Measurements from ENCODE around the gene PTK6.

PTK6 gene

DNA sequence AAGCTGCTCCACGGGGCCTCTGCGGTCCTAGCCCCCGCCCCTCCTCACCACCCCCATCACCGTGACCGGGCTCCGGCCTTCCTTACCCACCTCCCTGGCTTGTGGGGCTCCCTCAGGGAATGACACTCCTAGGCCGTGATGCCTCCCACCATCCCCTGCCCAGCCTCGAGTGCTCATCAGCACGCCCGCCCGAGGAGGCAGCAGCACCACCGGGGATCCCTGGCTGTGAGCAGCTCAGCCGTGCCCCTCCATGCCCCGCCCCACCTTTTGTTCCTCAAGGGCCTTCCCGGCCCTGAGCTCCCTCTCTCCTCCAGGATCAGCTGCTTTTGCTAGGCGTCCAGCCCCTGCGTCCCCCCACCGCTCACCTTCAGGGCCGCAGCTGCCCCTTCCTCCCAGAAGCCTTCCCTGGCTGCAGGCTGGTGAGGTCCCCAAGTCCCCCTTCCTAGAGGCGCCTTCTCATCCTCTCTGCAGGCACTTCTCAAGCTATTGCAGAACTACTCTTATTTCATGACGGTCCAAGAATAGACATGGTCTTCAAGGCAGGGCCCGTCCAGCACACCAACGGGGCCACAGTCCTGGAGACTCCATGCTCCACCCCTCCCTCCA, 19.8 kb upstream of the PTK6 start:
- DNase-seq = no peak

DNA sequence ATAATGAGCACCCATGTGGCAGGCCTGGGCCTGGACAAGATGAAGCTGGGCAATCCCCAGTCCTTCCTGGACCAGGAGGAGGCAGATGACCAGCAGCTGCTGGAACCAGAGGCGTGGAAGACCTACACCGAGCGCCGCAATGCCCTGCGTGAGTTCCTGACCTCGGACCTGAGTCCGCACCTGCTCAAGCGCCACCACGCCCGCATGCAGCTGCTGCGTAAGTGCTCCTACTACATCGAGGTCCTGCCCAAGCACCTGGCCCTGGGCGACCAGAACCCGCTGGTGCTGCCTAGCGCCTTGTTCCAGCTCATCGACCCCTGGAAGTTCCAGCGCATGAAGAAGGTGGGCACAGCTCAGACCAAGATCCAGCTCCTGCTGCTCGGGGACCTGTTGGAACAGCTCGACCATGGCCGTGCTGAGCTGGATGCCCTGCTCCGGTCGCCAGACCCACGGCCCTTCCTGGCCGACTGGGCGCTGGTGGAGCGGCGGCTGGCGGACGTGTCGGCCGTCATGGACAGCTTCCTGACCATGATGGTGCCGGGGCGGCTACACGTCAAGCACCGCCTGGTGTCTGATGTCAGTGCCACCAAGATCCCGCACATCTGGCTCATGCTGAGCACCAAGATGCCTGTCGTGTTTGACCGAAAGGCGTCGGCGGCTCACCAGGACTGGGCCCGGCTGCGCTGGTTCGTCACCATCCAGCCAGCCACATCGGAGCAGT, 18.6 kb upstream of the PTK6 start:
- no peak for DNase-seq

GRCh38 chr20:63554361-63555278, 17.4 kb upstream of the PTK6 start:
- peak; percentile 19 for DNase-seq

DNA sequence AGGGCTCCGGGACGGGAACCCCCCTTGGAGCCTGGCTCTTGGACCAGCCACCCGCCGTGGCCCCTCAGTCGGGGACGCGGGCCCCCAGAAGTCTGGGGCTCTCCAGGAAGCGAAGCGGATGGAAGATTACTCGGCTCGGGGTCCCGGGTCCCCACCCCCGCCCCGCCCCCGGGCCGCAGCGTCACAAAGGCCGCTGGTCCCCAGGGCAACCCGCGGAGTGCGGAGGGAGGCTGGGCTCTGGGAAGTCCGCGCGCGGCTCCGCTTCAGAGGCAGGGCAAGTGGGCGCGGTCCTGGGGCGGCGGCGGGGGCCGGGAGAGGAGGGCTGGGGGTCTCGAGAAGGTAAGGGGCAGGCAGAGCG, 16.7 kb upstream of the PTK6 start, which contains the start of gene FNDC11:
Gene FNDC11 (plus strand): TSS at position 227 of the 358 bp plus-strand sequence. CDS start 1,505 bp downstream, outside the sequence.
- peak; percentile 66 for DNase-seq

GRCh38 chr20:63553251-63553932, 16.2 kb upstream of the PTK6 start:
- DNase-seq = peak; percentile 92

DNA sequence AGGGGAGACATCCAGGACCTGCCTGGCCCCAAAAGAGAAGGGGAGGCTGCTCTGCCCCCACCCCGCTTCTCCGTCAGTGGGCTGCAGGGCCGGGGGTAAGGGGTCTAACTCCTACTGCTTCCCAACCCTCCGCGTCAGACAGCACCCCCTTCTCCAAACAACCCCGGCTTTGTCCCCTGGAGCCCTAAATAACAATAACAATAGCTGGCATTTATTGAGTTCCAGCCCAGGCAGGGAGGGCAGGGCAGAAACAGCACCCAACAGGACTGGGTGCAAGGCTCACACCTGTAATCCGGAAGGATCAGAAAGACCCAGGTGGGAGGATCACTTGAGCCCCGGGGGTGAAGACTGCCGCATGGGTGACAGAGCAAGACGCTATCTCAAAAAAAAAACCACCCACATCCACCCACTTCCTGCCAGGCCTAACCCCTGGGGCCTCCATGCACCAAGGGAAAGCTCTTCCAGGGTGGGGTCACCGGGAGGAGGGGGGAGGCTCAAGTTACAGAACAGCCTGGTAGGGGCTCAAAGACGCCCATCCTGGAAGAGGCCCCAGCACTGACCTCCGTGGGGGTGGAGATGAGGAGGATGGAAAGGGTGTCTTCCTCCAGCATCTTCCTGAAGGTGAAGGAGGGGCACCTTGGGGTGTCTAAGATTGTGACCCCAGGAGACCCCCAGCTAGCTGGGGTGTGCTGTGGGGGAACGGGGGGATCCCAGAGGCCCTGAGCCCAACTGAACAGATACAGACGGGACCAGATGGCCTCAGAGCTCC, 15.5 kb upstream of the PTK6 start:
- peak; percentile 71 for DNase-seq

- no peak for DNase-seq
These were observed 13.9 kb upstream of the PTK6 start for GRCh38 chr20:63551068-63551467.

DNA sequence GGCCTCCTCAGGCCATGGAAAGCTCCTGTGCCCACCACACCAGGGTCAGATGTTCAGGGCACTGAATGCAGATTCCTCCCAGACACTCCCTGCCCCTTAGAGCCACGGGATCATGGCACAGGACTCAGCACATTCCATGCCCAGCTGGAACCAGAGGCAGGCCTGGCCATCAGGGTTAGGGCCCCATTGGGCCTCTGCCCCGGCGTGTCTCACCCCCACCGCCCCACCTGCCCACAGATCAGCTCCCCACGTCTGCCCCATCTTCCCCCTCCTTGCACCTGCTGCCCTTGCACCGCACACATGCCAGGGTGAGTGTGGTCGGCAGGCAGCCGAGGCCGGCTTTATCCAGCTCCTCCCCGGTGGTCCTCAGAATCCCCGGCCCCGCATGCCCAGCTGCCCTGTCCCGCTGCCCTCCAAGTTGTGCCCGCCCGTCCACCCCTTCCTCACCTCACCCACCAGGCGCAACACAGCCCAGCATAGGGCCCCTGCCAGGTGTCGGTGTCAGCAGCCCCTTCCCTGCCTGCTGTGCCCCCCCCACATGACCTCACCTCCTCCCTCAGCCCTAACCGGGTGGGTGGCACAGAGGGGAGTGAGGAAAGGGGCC, 12.6 kb upstream of the PTK6 start:
- no peak for DNase-seq

DNA sequence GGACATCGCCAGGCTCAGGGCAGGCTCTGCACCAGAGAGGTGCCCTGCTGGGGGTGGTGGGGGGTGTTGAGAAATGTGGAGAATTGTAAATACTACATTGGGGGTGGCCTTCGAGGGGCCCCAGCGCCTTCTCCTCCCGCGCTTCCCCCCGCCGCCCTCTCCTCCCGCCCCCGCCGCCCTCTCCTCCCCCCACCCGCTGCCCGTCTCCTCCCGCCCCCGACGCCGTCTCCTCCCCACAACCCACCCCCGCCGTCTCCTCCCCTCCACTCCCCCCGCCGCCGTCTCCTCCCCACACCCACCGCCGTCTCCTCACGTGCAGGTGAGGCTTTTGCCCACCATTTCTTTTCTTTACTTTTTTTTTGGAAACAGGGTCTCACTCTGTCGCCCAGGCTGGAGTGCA, 11.8 kb upstream of the PTK6 start:
- no peak for DNase-seq

DNA sequence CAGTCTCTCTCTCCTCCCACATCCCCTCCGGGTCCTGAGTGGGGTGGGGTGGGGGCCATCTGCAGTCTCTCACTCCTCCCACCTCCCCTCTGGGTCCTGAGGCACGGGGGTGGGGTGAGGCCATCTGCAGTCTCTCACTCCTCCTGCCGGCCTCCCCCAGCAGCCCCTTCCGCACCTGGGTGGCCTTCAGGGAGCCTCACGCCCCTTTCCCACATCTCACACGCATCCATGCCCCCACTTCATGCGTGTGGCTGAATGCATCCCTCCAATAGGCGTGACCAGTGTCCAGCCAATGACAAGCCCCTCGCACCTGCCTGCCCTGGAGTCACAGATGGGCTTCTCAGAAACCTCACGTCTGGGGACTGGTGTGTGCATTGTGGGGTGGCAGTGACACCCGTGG, 11.4 kb upstream of the PTK6 start:
- DNase-seq = no peak

DNA sequence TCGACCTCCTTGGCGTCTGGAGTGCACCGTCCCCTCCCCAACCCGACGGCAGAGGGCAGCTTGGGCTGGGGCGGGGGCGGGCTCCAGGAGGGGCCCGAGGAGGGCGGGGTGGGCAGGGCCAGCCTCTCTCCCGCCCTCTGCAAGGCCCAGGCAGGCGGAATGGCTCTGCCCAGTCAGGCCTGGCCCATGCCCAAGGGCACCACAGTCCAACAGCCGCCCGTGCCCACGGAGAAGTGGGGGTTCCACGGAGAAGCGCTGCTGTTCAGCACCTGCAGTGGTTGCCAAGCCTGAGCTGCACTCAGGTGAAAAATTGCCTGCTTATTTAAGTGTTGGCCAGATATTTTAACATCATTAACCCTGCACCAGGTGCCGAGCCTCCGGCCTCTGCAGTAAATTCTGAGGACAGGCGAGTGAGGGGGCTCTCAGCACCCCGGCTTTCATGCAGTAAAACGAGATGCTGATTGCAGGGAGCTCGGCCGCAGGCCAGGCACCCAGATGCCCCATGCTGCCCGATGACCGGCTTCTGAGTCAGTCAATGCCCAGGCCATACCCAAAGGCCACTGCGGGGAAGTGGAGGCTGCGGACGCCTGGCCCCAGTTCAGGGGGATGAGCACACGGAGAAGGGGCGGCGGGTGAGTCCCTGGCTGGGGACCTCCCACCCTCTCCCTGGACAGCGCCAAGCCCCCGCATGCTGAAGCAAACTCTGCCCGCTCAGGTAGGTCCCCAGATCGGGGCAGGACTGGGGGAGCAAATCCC, 10.7 kb upstream of the PTK6 start, which contains the start of gene SRMS:
Gene SRMS (minus strand): TSS at position 25 of the 756 bp plus-strand sequence. CDS start 286 bp downstream, outside the sequence.
- no peak for DNase-seq

GRCh38 chr20:63546956-63547724, 10.0 kb upstream of the PTK6 start:
- DNase-seq = no peak

- DNase-seq = no peak
These were observed 9.2 kb upstream of the PTK6 start for GRCh38 chr20:63546256-63546955.

GRCh38 chr20:63545814-63546213, 8.6 kb upstream of the PTK6 start:
- no peak for DNase-seq

DNA sequence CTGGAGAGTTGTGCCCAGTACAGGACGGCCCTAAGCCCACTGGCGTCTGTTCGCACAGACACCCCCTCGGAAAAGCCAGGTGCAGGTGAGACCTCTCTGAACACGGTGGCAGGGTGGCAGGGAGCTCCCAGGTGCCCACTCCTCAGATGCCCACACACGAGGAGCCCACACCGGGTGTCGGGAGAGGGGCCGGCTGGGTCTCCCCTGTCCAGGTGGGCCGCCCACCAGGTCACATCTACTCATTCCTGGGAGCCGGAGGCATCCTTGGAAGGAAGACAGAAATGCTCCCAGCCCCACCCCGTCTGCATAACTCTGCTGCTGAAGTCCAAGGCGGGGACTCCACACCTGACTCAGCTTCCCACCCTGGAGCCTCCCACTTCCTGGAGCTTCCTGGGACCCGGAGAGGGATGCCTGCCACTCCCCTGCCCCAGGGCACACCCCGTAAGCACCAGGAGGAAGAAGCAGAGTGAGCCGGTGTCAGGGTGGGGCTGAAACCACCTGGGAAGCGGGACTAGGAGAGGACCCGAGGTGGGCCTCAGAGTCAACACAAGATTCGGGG, 7.9 kb upstream of the PTK6 start:
- no peak for DNase-seq

- no peak for DNase-seq
These were observed 7.2 kb upstream of the PTK6 start for GRCh38 chr20:63544241-63544957.

DNA sequence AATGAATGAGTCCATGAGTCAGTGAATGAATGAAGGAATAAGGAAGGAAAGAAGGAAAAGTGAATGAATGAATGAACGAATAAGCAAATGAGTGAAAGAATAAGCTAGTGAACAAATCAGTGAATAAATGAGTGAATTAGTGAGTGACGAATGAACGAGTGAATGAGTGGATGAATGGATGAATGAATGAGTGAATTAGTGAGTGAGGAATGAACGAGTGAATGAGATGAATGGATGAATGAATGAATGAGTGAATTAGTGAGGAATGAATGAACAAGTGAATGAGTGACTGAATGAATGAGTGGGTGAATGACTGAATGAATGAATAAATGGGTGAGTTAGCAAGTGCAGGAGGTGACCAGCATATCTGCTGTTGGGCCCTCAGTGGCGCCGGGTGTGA, 6.6 kb upstream of the PTK6 start:
- no peak for DNase-seq

DNA sequence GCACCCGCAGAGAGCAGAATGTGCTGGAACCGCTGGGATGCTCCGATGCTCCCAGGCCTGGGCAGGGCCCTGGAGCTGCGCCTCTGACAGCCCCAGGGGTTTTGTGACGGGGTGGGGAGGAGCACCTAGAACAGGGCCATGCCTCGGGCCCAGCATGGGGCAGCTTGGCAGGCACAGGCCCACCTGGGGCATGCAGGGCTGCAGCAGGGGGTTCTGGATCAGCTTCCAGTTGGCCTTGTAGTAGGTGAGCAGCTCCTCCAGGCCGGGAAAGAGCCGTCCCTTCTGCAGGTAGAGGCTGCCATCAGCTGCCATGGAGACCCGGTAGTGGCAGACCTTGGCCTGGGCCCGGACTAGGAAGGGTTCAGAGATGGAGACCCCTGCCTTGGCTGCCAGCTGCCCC, 6.0 kb upstream of the PTK6 start:
- DNase-seq = no peak

Measured in CD4-positive, alpha-beta T cell treated with Interleukin-12 subunit alpha and Interleukin-12 subunit beta, for 1 hour (primary cell).